Tibial nerve (tissue), 4 donors: Measurements from ENCODE around the gene TMEM201. TPM values are rescaled to one million over a fixed set of nuclear protein-coding genes. Genes with fewer than 3 reads are reported as not detected.

Experiments
- DNase-seq, 2 donors: peaks; one replicate each; pipeline ENCODE4 v3.0.0-alpha.2; 2019; ENCODE audit warnings: low spot score in 2 of 2
- H3K27ac ChIP-seq, 4 donors: fragments of 200-600 bp; sonication (generic) in 3 of 4; one replicate each; pipeline ENCODE4 v1.5.1; 2017 to 2019; ENCODE audit warnings: mild to moderate bottlenecking in 1 of 4
- H3K27me3 ChIP-seq, 2 donors: fragments of 200-600 bp; sonication (generic) in 1 of 2; one replicate each; pipeline versions ENCODE4 v1.5.1 to v1.6.0; 2017 to 2019
- H3K36me3 ChIP-seq, 3 donors: fragments of 200-600 bp; sonication (generic); one replicate each; pipeline ENCODE4 v1.5.1; 2018 to 2019
- H3K4me1 ChIP-seq, 4 donors: fragments of 200-600 bp; sonication (generic) in 3 of 4; one replicate each; pipeline ENCODE4 v1.5.1; 2017 to 2019
- H3K4me3 ChIP-seq, 4 donors: fragments of 200-600 bp; sonication (generic) in 3 of 4; one replicate each; pipeline ENCODE4 v1.5.1; 2017 to 2019; ENCODE audit warnings: mild to moderate bottlenecking in 1 of 4, moderate library complexity in 1 of 4
- H3K9me3 ChIP-seq, 4 donors: fragments of 200-600 bp; sonication (generic) in 3 of 4; one replicate each; pipeline ENCODE4 v1.5.1; 2017 to 2019
- EP300 ChIP-seq, 2 donors: sonication (generic); formaldehyde crosslinking; IDR thresholded peaks; one replicate each; pipeline ENCODE4 v1.6.1; 2017; ENCODE audit warnings: antibody characterized with exemption in 2 of 2, mild to moderate bottlenecking in 1 of 2
- POLR2A ChIP-seq, 2 donors: fragments of 450-650 bp; IDR thresholded peaks; one replicate each; pipeline ENCODE4 v1.6.1; 2017; ENCODE audit warnings: antibody characterized with exemption in 2 of 2, mild to moderate bottlenecking in 2 of 2, moderate library complexity in 2 of 2
- WGBS, 2 donors: methylation state at CpG; one replicate each; pipeline ENCODE4 v1.1.5; 2018; 5-methylcytosine and 5-hydroxymethylcytosine counted together
- total RNA-seq, 4 donors: library from RNA; depleted of rRNA; stranded (reverse); fragments of >200 nt; gene quantifications; one replicate each; pipeline ENCODE4 v1.1.0, GENCODE V29; 2016
- TF ChIP-seq, protein P1 (sequence below), 5 experiments: fragments of 200-600 bp in 3 of 5; fragments of 450-650 bp in 2 of 5; sonication (generic) in 3 of 5; IDR thresholded peaks; one replicate each; pipeline ENCODE4 v1.5.1; 2016 to 2019; ENCODE audit warnings: antibody characterized with exemption in 5 of 5, mild to moderate bottlenecking in 3 of 5, moderate library complexity in 2 of 5

The TMEM201 gene
- total RNA-seq, 4 donors from 2014 or later: 11.8 to 22.8 (median 16.3) TPM

DNA sequence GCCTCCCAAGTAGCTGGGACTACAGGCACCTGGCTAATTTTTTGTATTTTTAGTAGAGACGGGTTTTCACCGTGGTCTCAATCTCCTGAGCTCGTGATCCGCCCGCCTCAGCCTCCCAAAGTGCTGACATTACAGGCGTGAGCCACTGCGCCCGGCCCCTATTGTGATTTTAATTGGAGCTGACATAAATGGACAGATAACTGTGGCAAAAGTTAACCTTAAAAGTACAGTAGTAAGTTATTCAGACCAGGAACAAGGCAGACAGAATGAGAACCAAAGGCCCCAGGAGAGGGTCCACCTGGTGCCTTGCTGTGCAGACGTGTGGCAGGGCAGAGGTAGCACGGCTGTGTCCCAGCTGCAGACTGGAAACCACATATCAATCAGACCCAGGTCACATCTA lies 11.0 kb downstream of the TMEM201 start:
- peaks cover 0 to 12% (median 0%) of the 10 kb centered on the region in 4 donors for H3K4me1 ChIP-seq
- H3K27ac ChIP-seq: no peak overlapping the region
- no peaks in the 10 kb centered on the region for H3K27me3 ChIP-seq
- no peak overlapping the region for H3K4me3 ChIP-seq
- no peaks in the 10 kb centered on the region for H3K9me3 ChIP-seq
- DNase-seq: no peak
- peaks cover 0 to 84% (median 0%) of the 10 kb centered on the region in 3 donors for H3K36me3 ChIP-seq
- 88 to 95% methylated on average over 10 of the region's 10 CpGs for WGBS, 2 donors
- TF ChIP-seq, protein P1, sequence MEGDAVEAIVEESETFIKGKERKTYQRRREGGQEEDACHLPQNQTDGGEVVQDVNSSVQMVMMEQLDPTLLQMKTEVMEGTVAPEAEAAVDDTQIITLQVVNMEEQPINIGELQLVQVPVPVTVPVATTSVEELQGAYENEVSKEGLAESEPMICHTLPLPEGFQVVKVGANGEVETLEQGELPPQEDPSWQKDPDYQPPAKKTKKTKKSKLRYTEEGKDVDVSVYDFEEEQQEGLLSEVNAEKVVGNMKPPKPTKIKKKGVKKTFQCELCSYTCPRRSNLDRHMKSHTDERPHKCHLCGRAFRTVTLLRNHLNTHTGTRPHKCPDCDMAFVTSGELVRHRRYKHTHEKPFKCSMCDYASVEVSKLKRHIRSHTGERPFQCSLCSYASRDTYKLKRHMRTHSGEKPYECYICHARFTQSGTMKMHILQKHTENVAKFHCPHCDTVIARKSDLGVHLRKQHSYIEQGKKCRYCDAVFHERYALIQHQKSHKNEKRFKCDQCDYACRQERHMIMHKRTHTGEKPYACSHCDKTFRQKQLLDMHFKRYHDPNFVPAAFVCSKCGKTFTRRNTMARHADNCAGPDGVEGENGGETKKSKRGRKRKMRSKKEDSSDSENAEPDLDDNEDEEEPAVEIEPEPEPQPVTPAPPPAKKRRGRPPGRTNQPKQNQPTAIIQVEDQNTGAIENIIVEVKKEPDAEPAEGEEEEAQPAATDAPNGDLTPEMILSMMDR (IDR thresholded peaks at IDR 0.05): no peak
- no peak for TF ChIP-seq EP300 (IDR thresholded peaks at IDR 0.05)
- no peak for TF ChIP-seq POLR2A (IDR thresholded peaks at IDR 0.05)

GRCh38 chr1:9600861-9601834 lies 12.4 kb downstream of the TMEM201 start:
- Histone ChIP-seq H3K27ac (no peak overlapping the region), H3K4me3 (no peak overlapping the region), H3K4me1 (peaks cover 0 to 9% (median 0%) of the 10 kb centered on the region in 4 donors), H3K36me3 (peaks cover 0 to 98% (median 0%) of the 10 kb centered on the region in 3 donors), H3K27me3 (no peaks in the 10 kb centered on the region), H3K9me3 (no peaks in the 10 kb centered on the region)
- 91 to 96% methylated on average over 25 to 36 of the region's 39 CpGs for WGBS, 2 donors
- no peak for TF ChIP-seq POLR2A (IDR thresholded peaks at IDR 0.05)
- DNase-seq: no peak

DNA sequence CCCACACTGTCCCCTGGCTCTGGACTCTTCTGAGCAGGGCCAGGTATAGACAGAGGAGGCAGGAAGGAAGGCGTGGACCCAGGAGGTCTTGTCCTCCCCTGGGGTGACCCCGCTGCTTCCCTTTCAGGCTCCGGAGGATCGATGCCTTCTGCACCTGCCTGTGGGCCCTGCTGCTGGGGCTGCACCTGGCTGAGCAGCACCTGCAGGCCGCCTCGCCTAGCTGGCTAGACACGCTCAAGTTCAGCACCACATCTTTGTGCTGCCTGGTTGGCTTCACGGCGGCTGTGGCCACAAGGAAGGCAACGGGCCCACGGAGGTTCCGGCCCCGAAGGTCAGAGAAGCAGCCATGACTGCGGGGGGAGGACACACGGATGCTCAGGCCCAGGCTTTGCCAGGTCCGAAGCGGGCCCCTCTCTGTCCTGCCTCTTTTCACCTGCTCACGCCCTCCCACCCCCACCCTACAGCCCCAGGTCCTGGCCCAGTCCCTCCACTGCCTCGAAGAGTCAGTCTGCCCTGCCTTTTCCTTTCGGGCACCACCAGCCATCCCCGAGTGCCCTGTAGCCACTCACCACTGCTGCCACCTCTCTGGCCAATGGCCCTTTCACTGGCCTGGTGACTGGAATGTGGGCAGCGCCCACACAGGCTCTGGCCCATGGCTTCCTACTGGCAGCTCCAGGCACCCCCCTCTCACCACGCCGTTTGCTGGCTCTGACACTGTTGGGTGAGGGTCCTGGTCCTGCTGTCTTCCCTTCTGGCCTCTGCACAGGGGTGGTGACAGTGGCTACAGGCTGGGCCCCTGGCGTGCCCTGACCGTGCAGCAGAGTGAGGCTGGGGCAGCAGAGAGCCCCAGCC lies 13.5 kb downstream of the TMEM201 start:
- H3K4me3 ChIP-seq: no peak overlapping the region
- H3K4me1 ChIP-seq: no peaks in the 10 kb centered on the region
- no peaks in the 10 kb centered on the region for H3K27me3 ChIP-seq
- WGBS, 2 donors: 92 to 94% methylated on average over 26 of the region's 26 CpGs
- H3K36me3 ChIP-seq: peaks cover 0 to 100% (median 0%) of the 10 kb centered on the region in 3 donors
- TF ChIP-seq EP300 (IDR thresholded peaks at IDR 0.05) (no peak), POLR2A (IDR thresholded peaks at IDR 0.05) (no peak)
- TF ChIP-seq, protein P1 (IDR thresholded peaks at IDR 0.05): no peak
- no peak overlapping the region for H3K27ac ChIP-seq
- H3K9me3 ChIP-seq: no peaks in the 10 kb centered on the region
- DNase-seq: no peak

DNA sequence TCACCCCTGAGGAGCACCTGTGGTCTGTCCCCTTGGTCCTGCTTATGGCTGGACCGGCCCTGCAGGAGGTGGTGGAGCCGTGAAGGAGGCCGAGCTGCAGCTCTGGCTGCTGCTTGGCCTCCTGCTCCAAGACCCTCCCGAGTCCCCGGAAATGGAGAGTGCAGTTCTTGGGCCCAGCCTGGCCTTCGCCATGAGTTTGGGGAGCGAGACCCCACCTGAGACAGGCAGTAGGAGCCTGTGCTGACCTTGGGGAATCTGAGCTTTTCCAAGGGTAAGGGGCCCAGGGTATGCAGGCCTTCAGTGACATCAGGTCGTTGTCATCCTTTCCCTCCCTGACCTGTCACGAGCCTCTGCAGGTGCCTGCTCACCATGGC lies 14.1 kb downstream of the TMEM201 start:
- Histone ChIP-seq H3K4me1 (no peaks in the 10 kb centered on the region), H3K9me3 (no peaks in the 10 kb centered on the region), H3K36me3 (peaks cover 0 to 100% (median 0%) of the 10 kb centered on the region in 3 donors), H3K27ac (no peak overlapping the region), H3K27me3 (no peaks in the 10 kb centered on the region), H3K4me3 (no peak overlapping the region)
- TF ChIP-seq, protein P1 (IDR thresholded peaks at IDR 0.05): no peak
- TF ChIP-seq EP300 (IDR thresholded peaks at IDR 0.05) (no peak), POLR2A (IDR thresholded peaks at IDR 0.05) (no peak)
- no peak for DNase-seq
- WGBS, 2 donors: 88 to 91% methylated on average over 4 of the region's 9 CpGs

- TF ChIP-seq EP300 (IDR thresholded peaks at IDR 0.05) (no peak), POLR2A (IDR thresholded peaks at IDR 0.05) (no peak)
- TF ChIP-seq, protein P1 (IDR thresholded peaks at IDR 0.05): no peak
- WGBS, 2 donors: 92 to 95% methylated on average over 13 to 14 of the region's 14 CpGs
- DNase-seq: no peak
- no peaks in the 10 kb centered on the region for H3K27me3 ChIP-seq
- H3K27ac ChIP-seq: no peak overlapping the region
- H3K9me3 ChIP-seq: no peaks in the 10 kb centered on the region
- H3K4me3 ChIP-seq: no peak overlapping the region
- H3K4me1 ChIP-seq: no peaks in the 10 kb centered on the region
- H3K36me3 ChIP-seq: peaks cover 0 to 100% (median 0%) of the 10 kb centered on the region in 3 donors
These were observed 14.6 kb downstream of the TMEM201 start for GRCh38 chr1:9603307-9603706.
